DND-41 (cell line): ENCODE data around the gene GTF2IRD1.

Experiments
- EZH2 ChIP-seq: IDR thresholded peaks from 3 replicates; pipeline ENCODE4 v1.6.1; 2012; ENCODE audit warnings: borderline replicate concordance, low read depth, mild to moderate bottlenecking, moderate library complexity, low read length, inconsistent platforms; ENCODE audit not compliant: severe bottlenecking
- TF ChIP-seq, protein P1 (sequence below): IDR thresholded peaks from 2 replicates; pipeline ENCODE4 v1.5.1; 2012; ENCODE audit warnings: borderline replicate concordance, low read length, moderate library complexity, mild to moderate bottlenecking; ENCODE audit not compliant: poor library complexity, severe bottlenecking; ENCODE audit errors: extremely low read depth

DNA sequence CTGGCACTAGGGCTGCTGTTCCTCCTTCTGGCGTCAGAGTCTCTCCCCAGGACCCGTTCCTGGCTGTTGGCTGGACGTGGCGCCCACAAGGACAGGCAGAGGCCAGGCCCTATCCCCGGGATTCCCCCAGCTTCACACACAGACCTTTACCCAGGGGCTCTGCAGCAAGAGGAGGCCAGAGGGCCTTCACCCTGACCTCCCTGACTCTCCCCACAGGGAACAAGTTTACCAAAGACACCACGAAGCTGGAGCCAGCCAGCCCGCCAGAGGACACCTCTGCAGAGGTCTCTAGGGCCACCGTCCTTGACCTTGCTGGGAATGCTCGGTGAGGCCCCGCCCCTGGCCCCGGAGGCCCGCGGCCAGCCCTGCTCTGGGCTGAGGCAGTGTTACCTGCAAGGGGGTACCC, 82.2 kb downstream of the GTF2IRD1 start:
- TF ChIP-seq EZH2, result no peak
- TF ChIP-seq, protein P1, sequence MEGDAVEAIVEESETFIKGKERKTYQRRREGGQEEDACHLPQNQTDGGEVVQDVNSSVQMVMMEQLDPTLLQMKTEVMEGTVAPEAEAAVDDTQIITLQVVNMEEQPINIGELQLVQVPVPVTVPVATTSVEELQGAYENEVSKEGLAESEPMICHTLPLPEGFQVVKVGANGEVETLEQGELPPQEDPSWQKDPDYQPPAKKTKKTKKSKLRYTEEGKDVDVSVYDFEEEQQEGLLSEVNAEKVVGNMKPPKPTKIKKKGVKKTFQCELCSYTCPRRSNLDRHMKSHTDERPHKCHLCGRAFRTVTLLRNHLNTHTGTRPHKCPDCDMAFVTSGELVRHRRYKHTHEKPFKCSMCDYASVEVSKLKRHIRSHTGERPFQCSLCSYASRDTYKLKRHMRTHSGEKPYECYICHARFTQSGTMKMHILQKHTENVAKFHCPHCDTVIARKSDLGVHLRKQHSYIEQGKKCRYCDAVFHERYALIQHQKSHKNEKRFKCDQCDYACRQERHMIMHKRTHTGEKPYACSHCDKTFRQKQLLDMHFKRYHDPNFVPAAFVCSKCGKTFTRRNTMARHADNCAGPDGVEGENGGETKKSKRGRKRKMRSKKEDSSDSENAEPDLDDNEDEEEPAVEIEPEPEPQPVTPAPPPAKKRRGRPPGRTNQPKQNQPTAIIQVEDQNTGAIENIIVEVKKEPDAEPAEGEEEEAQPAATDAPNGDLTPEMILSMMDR, result no peak
